Esophagus muscularis mucosa (tissue), 3 donors: ENCODE measurements around the gene F11.

Experiments used
- CTCF ChIP-seq, 3 experiments: fragments of 200-600 bp in 2 of 3; fragments of 450-650 bp in 1 of 3; sonication (generic) in 2 of 3; IDR thresholded peaks; one replicate each; pipeline ENCODE4 v1.5.1; 2017 to 2019; ENCODE audit warnings: antibody characterized with exemption in 3 of 3, mild to moderate bottlenecking in 2 of 3, moderate library complexity in 1 of 3
- POLR2AphosphoS5 ChIP-seq, 2 donors: sonication (generic); formaldehyde crosslinking; IDR thresholded peaks; one replicate each; pipeline ENCODE4 v1.6.1; 2017; ENCODE audit warnings: antibody characterized with exemption in 2 of 2

GRCh38 chr4:186255122-186255521 lies 10.9 kb upstream of the F11 start:
- TF ChIP-seq CTCF (IDR thresholded peaks at IDR 0.05) (no peak), POLR2AphosphoS5 (IDR thresholded peaks at IDR 0.05) (no peak)
